ENCODE data around the gene LINGO3. TPM values are rescaled to one million over a fixed set of nuclear protein-coding genes. Genes with fewer than 3 reads are reported as not detected.
"Not testable (repeated sequence)": the region's sequence is repeated elsewhere in the genome, so short reads cannot be mapped to it uniquely, and the experiment has no call there.

The LINGO3 gene
- total RNA-seq, 4 donors from 2014 or later = not detected

DNA sequence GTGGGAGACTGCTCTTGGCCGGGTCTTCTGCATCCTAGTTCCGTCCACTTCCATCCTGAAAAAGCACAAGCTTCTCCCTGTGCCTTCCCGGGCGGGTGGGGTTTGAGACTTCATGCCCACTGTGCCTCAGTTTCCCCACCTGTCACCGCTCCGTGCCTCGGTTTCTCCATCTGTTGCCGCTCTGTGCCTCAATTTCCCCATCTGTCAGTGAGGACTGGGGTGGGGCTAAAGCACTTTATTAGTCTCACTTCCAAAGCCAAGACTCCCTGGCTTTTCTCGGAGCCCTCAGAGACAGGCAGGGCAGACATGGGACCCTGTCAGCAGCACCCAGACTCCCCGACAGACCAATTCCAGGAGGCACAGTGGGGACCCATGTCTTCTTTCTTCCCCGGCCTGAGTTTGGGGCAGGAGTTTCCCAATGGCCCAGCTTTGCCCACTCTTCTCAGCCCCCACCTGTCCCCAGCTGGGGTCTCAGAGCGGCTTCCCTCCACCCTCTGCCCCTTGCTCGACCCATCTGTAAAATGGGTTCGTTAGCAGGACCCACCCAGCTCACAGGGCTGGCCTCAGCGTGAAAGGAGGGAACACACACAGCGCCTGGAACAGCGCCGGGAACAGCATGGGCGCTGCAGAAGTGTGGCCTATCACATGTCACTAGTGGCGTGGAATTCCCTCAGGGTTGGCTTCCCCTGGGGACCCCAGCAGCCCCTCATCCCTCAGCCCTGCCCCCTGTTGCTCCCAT is 21.4 kb downstream of the LINGO3 start:
- no peak for DNase-seq (ENCODE audit: low spot score in 2 of 2)
- Histone ChIP-seq H3K4me1 (peaks cover 37% of the 10 kb centered on the region), H3K36me3 (no peaks in the 10 kb centered on the region), H3K27ac (no peak overlapping the region), H3K9me3 (no peaks in the 10 kb centered on the region), H3K4me3 (no peak overlapping the region), H3K27me3 (peaks cover 33% of the 10 kb centered on the region)
- WGBS = 93% methylated on average over 20 of the region's 20 CpGs
- TF ChIP-seq, protein P1, sequence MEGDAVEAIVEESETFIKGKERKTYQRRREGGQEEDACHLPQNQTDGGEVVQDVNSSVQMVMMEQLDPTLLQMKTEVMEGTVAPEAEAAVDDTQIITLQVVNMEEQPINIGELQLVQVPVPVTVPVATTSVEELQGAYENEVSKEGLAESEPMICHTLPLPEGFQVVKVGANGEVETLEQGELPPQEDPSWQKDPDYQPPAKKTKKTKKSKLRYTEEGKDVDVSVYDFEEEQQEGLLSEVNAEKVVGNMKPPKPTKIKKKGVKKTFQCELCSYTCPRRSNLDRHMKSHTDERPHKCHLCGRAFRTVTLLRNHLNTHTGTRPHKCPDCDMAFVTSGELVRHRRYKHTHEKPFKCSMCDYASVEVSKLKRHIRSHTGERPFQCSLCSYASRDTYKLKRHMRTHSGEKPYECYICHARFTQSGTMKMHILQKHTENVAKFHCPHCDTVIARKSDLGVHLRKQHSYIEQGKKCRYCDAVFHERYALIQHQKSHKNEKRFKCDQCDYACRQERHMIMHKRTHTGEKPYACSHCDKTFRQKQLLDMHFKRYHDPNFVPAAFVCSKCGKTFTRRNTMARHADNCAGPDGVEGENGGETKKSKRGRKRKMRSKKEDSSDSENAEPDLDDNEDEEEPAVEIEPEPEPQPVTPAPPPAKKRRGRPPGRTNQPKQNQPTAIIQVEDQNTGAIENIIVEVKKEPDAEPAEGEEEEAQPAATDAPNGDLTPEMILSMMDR (IDR thresholded peaks at IDR 0.05) = no peak
- TF ChIP-seq POLR2A (IDR thresholded peaks at IDR 0.05) (no peak), EP300 (IDR thresholded peaks at IDR 0.05) (no peak), POLR2AphosphoS5 (IDR thresholded peaks at IDR 0.05) (no peak)

DNA sequence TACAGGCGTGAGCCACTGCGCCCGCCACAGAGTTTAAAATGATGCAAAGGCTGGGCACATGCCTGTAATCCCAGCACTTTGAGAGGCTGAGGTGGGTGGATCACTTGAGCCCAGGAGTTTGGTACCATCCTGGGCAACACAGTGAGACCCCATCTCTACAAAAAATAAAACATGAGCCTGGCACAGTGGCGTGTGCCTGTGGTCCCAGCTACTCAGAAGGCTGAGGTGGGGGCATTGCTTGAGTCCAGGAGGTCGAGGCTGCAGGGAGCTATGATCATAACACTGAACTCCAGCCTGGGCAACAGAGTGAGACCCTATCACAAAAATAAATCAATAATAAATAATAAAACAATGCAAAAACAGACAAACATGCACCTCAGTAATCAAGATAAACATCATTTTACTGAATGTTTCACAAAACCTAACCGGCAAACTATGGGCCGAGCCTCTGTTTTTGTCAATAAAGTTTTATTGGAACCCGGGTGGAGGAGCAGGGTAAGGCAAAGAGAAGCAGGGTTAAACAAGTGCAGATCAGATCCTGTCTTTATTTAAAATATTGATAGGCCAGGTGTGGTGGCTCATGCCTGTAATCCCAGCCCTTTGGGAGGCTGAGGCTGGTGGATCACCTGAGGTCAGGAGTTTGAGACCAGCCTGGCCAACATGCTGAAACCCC is 24.0 kb downstream of the LINGO3 start:
- peaks cover 7% of the 10 kb centered on the region for H3K27me3 ChIP-seq
- TF ChIP-seq POLR2AphosphoS5 (IDR thresholded peaks at IDR 0.05) = no peak
- TF ChIP-seq POLR2A (IDR thresholded peaks at IDR 0.05) = no peak
- whole genome bisulfite sequencing = 96% methylated on average over 8 of the region's 8 CpGs
- H3K36me3 ChIP-seq = no peaks in the 10 kb centered on the region
- H3K27ac ChIP-seq = no peak overlapping the region
- H3K9me3 ChIP-seq = no peaks in the 10 kb centered on the region
- H3K4me1 ChIP-seq = peaks cover 17% of the 10 kb centered on the region
- no peak for DNase-seq (ENCODE audit: low spot score in 2 of 2)
- no peak overlapping the region for H3K4me3 ChIP-seq

DNA sequence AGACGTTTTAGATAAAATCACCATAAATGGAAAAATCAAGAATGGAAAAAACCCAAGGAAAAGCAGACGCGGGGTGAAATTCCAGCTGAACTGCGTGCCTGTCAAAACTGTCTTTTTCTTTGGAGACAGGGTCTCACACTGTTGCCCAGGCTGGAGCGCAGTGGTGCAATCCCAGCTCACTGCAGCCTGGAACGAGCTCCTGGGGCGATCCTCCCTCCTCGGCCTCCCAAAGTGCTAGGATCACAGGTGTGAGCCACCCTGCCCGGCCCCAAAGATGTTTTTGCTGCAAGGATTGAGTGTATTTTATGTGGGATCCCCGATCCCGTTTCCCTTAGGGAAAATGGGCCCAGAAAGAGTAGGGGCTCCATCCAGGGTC is 25.1 kb downstream of the LINGO3 start:
- Histone ChIP-seq H3K36me3 (no peaks in the 10 kb centered on the region), H3K4me3 (peak overlapping the region; percentile 42), H3K27me3 (no peaks in the 10 kb centered on the region), H3K4me1 (peaks cover 17% of the 10 kb centered on the region), H3K27ac (no peak overlapping the region), H3K9me3 (no peaks in the 10 kb centered on the region)
- no peak for DNase-seq (ENCODE audit: low spot score in 2 of 2)
- 83% methylated on average over 9 of the region's 11 CpGs for WGBS
- no peak for TF ChIP-seq POLR2AphosphoS5 (IDR thresholded peaks at IDR 0.05)
- TF ChIP-seq EP300 (IDR thresholded peaks at IDR 0.05) = no peak
- TF ChIP-seq POLR2A (IDR thresholded peaks at IDR 0.05) = no peak
- TF ChIP-seq, protein P1 (IDR thresholded peaks at IDR 0.05) = no peak

DNA sequence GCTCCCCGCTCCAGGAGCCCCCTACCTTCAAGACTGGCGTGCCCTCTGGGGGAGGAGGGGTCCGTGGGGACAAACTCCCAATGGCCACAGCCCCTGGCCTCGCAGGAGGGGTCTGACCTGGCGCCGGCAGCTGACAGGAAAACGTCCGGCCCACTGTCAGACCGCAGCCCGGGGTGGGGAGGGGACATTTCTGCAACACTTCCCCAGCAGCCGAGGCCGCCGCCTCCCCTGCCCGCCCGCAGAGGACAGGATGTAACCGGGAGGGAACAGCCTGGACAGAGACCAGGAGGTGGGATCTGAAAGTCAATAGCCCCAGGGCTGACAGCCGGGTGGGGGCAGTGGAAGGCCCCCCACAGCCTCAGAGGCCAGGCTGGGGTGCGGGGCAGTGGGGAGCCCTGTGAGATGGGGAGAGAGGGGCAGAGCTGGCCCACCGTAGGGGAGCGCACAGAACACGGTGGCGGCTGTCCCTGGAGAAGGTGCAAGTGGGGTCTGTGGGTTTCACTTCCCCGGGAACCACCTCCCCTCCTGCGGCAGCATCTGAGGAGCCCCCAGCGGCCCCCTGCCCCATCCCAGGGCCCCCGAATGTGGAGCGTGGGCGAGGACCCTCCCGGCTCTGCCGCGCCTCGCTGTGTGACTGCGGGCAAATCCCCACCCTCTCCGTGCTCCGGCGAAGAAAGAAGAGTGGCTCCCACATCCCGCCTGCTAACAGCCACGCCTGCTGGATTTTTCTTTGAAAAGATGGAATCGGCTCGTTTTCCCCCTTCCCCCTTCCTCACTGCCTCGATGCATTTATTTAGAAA is 25.7 kb downstream of the LINGO3 start, which contains the start of gene PEAK3:
PEAK3 (minus strand) TSS at position 114 of the 800 bp plus-strand sequence. CDS start 1,244 bp downstream, outside the sequence.
- DNase-seq (ENCODE audit: low spot score in 2 of 2) = peak; percentile 81 to 91
- H3K27ac ChIP-seq = no peak within 1 kb of the TSS
- peaks cover 17% of the 10 kb centered on the region for H3K4me1 ChIP-seq
- 57% methylated on average over 15 of the region's 41 CpGs for WGBS
- no peaks in the 10 kb centered on the region for H3K27me3 ChIP-seq
- no peaks in the 10 kb centered on the region for H3K36me3 ChIP-seq
- H3K9me3 ChIP-seq = no peaks in the 10 kb centered on the region
- TF ChIP-seq, protein P1 (IDR thresholded peaks at IDR 0.05) = no peak
- peak in 1 of 2 donors; percentile 14 for TF ChIP-seq POLR2A (IDR thresholded peaks at IDR 0.05)
- H3K4me3 ChIP-seq = peak within 1 kb of the TSS; percentile 42

DNA sequence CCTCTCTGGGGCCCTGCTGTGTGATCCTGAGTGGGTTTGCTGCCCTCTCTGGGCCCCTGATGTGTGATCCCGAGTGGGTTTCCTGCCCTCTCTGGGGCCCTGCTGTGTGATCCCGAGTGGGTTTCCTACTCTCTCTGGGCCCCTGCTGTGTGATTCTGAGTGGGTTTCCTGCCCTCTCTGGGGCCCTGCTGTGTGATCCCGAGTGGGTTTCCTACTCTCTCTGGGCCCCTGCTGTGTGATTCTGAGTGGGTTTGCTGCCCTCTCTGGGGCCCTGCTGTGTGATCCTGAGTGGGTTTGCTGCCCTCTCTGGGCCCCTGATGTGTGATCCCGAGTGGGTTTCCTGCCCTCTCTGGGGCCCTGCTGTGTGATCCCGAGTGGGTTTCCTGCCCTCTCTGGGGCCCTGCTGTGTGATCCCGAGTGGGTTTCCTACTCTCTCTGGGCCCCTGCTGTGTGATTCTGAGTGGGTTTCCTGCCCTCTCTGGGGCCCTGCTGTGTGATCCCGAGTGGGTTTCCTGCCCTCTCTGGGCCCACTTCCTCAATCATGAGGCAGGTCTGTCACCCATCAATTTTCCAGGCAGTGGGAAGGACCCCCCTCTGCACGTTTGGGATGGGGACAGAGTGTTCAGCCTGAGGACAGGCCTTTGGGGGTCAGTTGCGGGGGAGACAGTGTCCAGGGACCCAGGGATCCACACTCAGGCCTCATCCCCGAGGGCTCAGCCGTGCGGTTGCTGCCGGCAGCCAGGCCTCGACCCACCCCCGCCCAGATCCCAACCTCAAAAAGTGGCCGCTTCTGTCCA is 26.5 kb downstream of the LINGO3 start:
- Histone ChIP-seq H3K4me1 (peaks cover 19% of the 10 kb centered on the region), H3K4me3 (peak overlapping the region; percentile 42)
- 61% methylated on average over 4 of the region's 16 CpGs for WGBS
- not testable (repeated sequence) for H3K36me3 ChIP-seq; H3K27ac ChIP-seq; H3K9me3 ChIP-seq; DNase-seq (ENCODE audit: low spot score in 2 of 2); H3K27me3 ChIP-seq

All from suprapubic skin (tissue), 4 donors.